ENCODE measurements around the gene MTHFR. TPM values are rescaled to one million over a fixed set of nuclear protein-coding genes. Genes with fewer than 3 reads are reported as not detected.

The MTHFR gene
- polyA plus RNA-seq, 1 donor = 17.1 TPM

GRCh38 chr1:11789126-11790067 lies 16.4 kb downstream of the MTHFR start:
- no CpG with 5 or more reads among the region's 13 CpGs for WGBS (ENCODE audit: insufficient coverage, low lambda C conversion rate)
- Histone ChIP-seq H3K27ac (ENCODE audit: low read length) (peak overlapping the region; percentile 74), H3K4me3 (ENCODE audit: low read length) (no peak overlapping the region), H3K4me1 (ENCODE audit: control insufficient read depth, insufficient read depth, low read length) (peaks cover 35% of the 10 kb centered on the region), H3K36me3 (ENCODE audit: control insufficient read depth, insufficient read depth, low read length) (peaks cover 45% of the 10 kb centered on the region), H3K27me3 (ENCODE audit: control insufficient read depth, insufficient read depth, low read length) (no peaks in the 10 kb centered on the region), H3K9me3 (ENCODE audit: control insufficient read depth, low read depth, low read length) (no peaks in the 10 kb centered on the region)
- DNase-seq = no peak

GRCh38 chr1:11788549-11789053 lies 17.2 kb downstream of the MTHFR start:
- H3K36me3 ChIP-seq (ENCODE audit: control insufficient read depth, insufficient read depth, low read length) = peaks cover 37% of the 10 kb centered on the region
- H3K27ac ChIP-seq (ENCODE audit: low read length) = no peak overlapping the region
- no peaks in the 10 kb centered on the region for H3K9me3 ChIP-seq (ENCODE audit: control insufficient read depth, low read depth, low read length)
- H3K4me3 ChIP-seq (ENCODE audit: low read length) = no peak overlapping the region
- no peaks in the 10 kb centered on the region for H3K27me3 ChIP-seq (ENCODE audit: control insufficient read depth, insufficient read depth, low read length)
- no CpG with 5 or more reads among the region's 14 CpGs for WGBS (ENCODE audit: insufficient coverage, low lambda C conversion rate)
- no peak for DNase-seq
- peaks cover 35% of the 10 kb centered on the region for H3K4me1 ChIP-seq (ENCODE audit: control insufficient read depth, insufficient read depth, low read length)

GRCh38 chr1:11787804-11788436 lies 17.8 kb downstream of the MTHFR start:
- Histone ChIP-seq H3K36me3 (ENCODE audit: control insufficient read depth, insufficient read depth, low read length) (peaks cover 33% of the 10 kb centered on the region), H3K4me1 (ENCODE audit: control insufficient read depth, insufficient read depth, low read length) (peaks cover 35% of the 10 kb centered on the region), H3K27me3 (ENCODE audit: control insufficient read depth, insufficient read depth, low read length) (no peaks in the 10 kb centered on the region), H3K9me3 (ENCODE audit: control insufficient read depth, low read depth, low read length) (no peaks in the 10 kb centered on the region), H3K4me3 (ENCODE audit: low read length) (no peak overlapping the region), H3K27ac (ENCODE audit: low read length) (no peak overlapping the region)
- DNase-seq = no peak
- WGBS (ENCODE audit: insufficient coverage, low lambda C conversion rate) = no CpG with 5 or more reads among the region's 14 CpGs

GRCh38 chr1:11787251-11787803 lies 18.4 kb downstream of the MTHFR start:
- no peak overlapping the region for H3K4me3 ChIP-seq (ENCODE audit: low read length)
- peak in 1 of 2 donors; percentile 39 for DNase-seq
- H3K9me3 ChIP-seq (ENCODE audit: control insufficient read depth, low read depth, low read length) = no peaks in the 10 kb centered on the region
- H3K4me1 ChIP-seq (ENCODE audit: control insufficient read depth, insufficient read depth, low read length) = peaks cover 35% of the 10 kb centered on the region
- no peak overlapping the region for H3K27ac ChIP-seq (ENCODE audit: low read length)
- no peaks in the 10 kb centered on the region for H3K27me3 ChIP-seq (ENCODE audit: control insufficient read depth, insufficient read depth, low read length)
- WGBS (ENCODE audit: insufficient coverage, low lambda C conversion rate) = no CpG with 5 or more reads among the region's 16 CpGs
- H3K36me3 ChIP-seq (ENCODE audit: control insufficient read depth, insufficient read depth, low read length) = peaks cover 27% of the 10 kb centered on the region

- peaks cover 19% of the 10 kb centered on the region for H3K36me3 ChIP-seq (ENCODE audit: control insufficient read depth, insufficient read depth, low read length)
- no CpG with 5 or more reads among the region's 5 CpGs for WGBS (ENCODE audit: insufficient coverage, low lambda C conversion rate)
- H3K9me3 ChIP-seq (ENCODE audit: control insufficient read depth, low read depth, low read length) = no peaks in the 10 kb centered on the region
- no peak for DNase-seq
- H3K4me3 ChIP-seq (ENCODE audit: low read length) = no peak overlapping the region
- H3K27me3 ChIP-seq (ENCODE audit: control insufficient read depth, insufficient read depth, low read length) = no peaks in the 10 kb centered on the region
- H3K27ac ChIP-seq (ENCODE audit: low read length) = no peak overlapping the region
- peaks cover 28% of the 10 kb centered on the region for H3K4me1 ChIP-seq (ENCODE audit: control insufficient read depth, insufficient read depth, low read length)
Measured at GRCh38 chr1:11786168-11786567, 19.6 kb downstream of the MTHFR start.

- peak; percentile 51 to 55 for DNase-seq
- no peaks in the 10 kb centered on the region for H3K27me3 ChIP-seq (ENCODE audit: control insufficient read depth, insufficient read depth, low read length)
- H3K9me3 ChIP-seq (ENCODE audit: control insufficient read depth, low read depth, low read length) = no peaks in the 10 kb centered on the region
- no CpG with 5 or more reads among the region's 30 CpGs for WGBS (ENCODE audit: insufficient coverage, low lambda C conversion rate)
- H3K27ac ChIP-seq (ENCODE audit: low read length) = no peak overlapping the region
- peaks cover 24% of the 10 kb centered on the region for H3K4me1 ChIP-seq (ENCODE audit: control insufficient read depth, insufficient read depth, low read length)
- peak overlapping the region; percentile 10 for H3K4me3 ChIP-seq (ENCODE audit: low read length)
- peaks cover 11% of the 10 kb centered on the region for H3K36me3 ChIP-seq (ENCODE audit: control insufficient read depth, insufficient read depth, low read length)
Measured at GRCh38 chr1:11784993-11785769, 20.6 kb downstream of the MTHFR start.

GRCh38 chr1:11784256-11784992 lies 21.3 kb downstream of the MTHFR start:
- DNase-seq = no peak
- Histone ChIP-seq H3K9me3 (ENCODE audit: control insufficient read depth, low read depth, low read length) (peaks cover 3% of the 10 kb centered on the region), H3K36me3 (ENCODE audit: control insufficient read depth, insufficient read depth, low read length) (peaks cover 3% of the 10 kb centered on the region), H3K27ac (ENCODE audit: low read length) (no peak overlapping the region), H3K27me3 (ENCODE audit: control insufficient read depth, insufficient read depth, low read length) (no peaks in the 10 kb centered on the region), H3K4me3 (ENCODE audit: low read length) (no peak overlapping the region), H3K4me1 (ENCODE audit: control insufficient read depth, insufficient read depth, low read length) (peaks cover 24% of the 10 kb centered on the region)
- WGBS (ENCODE audit: insufficient coverage, low lambda C conversion rate) = no CpG with 5 or more reads among the region's 21 CpGs

- no peak for DNase-seq
- WGBS (ENCODE audit: insufficient coverage, low lambda C conversion rate) = no CpG with 5 or more reads among the region's 6 CpGs
- no peaks in the 10 kb centered on the region for H3K27me3 ChIP-seq (ENCODE audit: control insufficient read depth, insufficient read depth, low read length)
- no peak overlapping the region for H3K27ac ChIP-seq (ENCODE audit: low read length)
- H3K4me1 ChIP-seq (ENCODE audit: control insufficient read depth, insufficient read depth, low read length) = peaks cover 24% of the 10 kb centered on the region
- H3K9me3 ChIP-seq (ENCODE audit: control insufficient read depth, low read depth, low read length) = peaks cover 3% of the 10 kb centered on the region
- H3K4me3 ChIP-seq (ENCODE audit: low read length) = no peak overlapping the region
- H3K36me3 ChIP-seq (ENCODE audit: control insufficient read depth, insufficient read depth, low read length) = no peaks in the 10 kb centered on the region
Measured at GRCh38 chr1:11783556-11783955, 22.2 kb downstream of the MTHFR start.

GRCh38 chr1:11782127-11782708 lies 23.5 kb downstream of the MTHFR start:
- Histone ChIP-seq H3K4me3 (ENCODE audit: low read length) (no peak overlapping the region), H3K9me3 (ENCODE audit: control insufficient read depth, low read depth, low read length) (peaks cover 3% of the 10 kb centered on the region), H3K36me3 (ENCODE audit: control insufficient read depth, insufficient read depth, low read length) (no peaks in the 10 kb centered on the region), H3K4me1 (ENCODE audit: control insufficient read depth, insufficient read depth, low read length) (peaks cover 21% of the 10 kb centered on the region), H3K27ac (ENCODE audit: low read length) (no peak overlapping the region), H3K27me3 (ENCODE audit: control insufficient read depth, insufficient read depth, low read length) (no peaks in the 10 kb centered on the region)
- no CpG with 5 or more reads among the region's 6 CpGs for WGBS (ENCODE audit: insufficient coverage, low lambda C conversion rate)
- DNase-seq = no peak

Data from large intestine (tissue), 3 donors.